IgD-negative memory B cell (primary cell): ENCODE data around the gene SLC30A2. TPM values are rescaled to one million over a fixed set of nuclear protein-coding genes. Genes with fewer than 3 reads are reported as not detected.

Experiments
- H3K27ac Mint-ChIP-seq, 3 donors: one replicate each; pipeline ENCODE4 v1.8.0; 2020 to 2022; ENCODE audit warnings: mild to moderate bottlenecking in 3 of 3, mixed read lengths in 3 of 3, moderate library complexity in 1 of 3
- H3K27me3 Mint-ChIP-seq: one replicate; pipeline ENCODE4 v1.8.0; 2021; ENCODE audit warnings: mixed read lengths
- H3K36me3 Mint-ChIP-seq: one replicate; pipeline ENCODE4 v1.8.0; 2020; ENCODE audit warnings: mild to moderate bottlenecking, mixed read lengths
- H3K4me1 Mint-ChIP-seq, 3 donors: one replicate each; pipeline ENCODE4 v1.8.0; 2020 to 2022; ENCODE audit warnings: mixed read lengths in 3 of 3, mild to moderate bottlenecking in 1 of 3
- H3K4me3 Mint-ChIP-seq, 4 donors: one replicate each; pipeline ENCODE4 v1.8.0; 2020 to 2022; ENCODE audit warnings: mild to moderate bottlenecking in 4 of 4, mixed read lengths in 4 of 4, moderate library complexity in 3 of 4
- H3K9me3 Mint-ChIP-seq, 3 donors: one replicate each; pipeline ENCODE4 v1.8.0; 2020 to 2021; ENCODE audit warnings: mixed read lengths in 3 of 3, mild to moderate bottlenecking in 1 of 3
- polyA plus RNA-seq: library from polyadenylated mRNA; unstranded; fragments of 300-500 nt; fragmentation: Illumina TruSeq; gene quantifications from one replicate; pipeline ENCODE4 v1.2.3, GENCODE V29; 2021

SLC30A2 gene
- polyA plus RNA-seq, 1 donor from 2014 or later: not detected

DNA sequence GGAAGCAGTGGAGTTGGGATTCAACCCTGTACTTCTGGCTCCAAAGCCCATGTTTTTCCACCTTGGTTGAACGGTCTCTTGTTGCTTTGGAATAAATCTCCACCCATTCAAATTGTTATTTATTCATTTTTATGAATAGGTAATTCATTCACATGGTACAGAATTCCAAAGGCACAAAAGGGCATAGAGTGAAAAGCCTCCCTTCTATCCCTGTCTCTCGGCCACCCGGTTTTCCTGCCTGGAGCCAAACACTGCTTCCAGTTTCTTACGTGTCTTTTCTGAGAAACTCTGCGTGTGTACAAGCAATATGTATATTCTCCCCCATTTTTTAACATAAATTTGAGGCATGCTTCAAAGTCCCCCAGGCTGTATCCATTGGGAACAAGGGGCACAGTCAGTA is 20.4 kb downstream of the SLC30A2 start:
- peaks cover 0 to 3% (median 0%) of the 10 kb centered on the region in 3 donors for H3K4me1 Mint-ChIP-seq
- peaks cover 2% of the 10 kb centered on the region for H3K36me3 Mint-ChIP-seq
- H3K9me3 Mint-ChIP-seq: no peaks in the 10 kb centered on the region
- no peak overlapping the region for H3K4me3 Mint-ChIP-seq
- H3K27ac Mint-ChIP-seq: no peak overlapping the region
- H3K27me3 Mint-ChIP-seq: peaks cover 5% of the 10 kb centered on the region

DNA sequence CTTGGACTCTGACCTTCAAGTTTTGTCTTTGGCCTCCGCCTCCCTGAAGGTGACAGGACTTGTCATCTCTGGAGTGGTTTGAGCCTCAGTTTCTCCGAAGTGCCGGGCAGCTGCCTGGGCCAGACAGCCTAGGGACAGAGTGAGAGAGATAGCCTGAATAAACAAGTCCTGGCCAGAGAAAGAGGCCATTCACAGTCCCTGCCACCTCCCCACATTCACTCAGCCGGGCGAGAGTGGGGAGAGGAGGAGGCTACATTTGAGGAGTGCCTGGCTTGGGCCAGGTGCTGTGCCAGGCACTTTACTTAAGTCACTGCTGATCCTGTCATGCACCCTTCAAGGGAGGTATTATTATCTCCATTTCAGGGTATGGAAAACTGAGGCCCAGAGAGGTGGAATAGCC is 20.9 kb downstream of the SLC30A2 start:
- peaks cover 2% of the 10 kb centered on the region for H3K36me3 Mint-ChIP-seq
- H3K9me3 Mint-ChIP-seq: no peaks in the 10 kb centered on the region
- H3K4me3 Mint-ChIP-seq: no peak overlapping the region
- H3K27me3 Mint-ChIP-seq: peaks cover 5% of the 10 kb centered on the region
- H3K4me1 Mint-ChIP-seq: peaks cover 0 to 3% (median 0%) of the 10 kb centered on the region in 3 donors
- no peak overlapping the region for H3K27ac Mint-ChIP-seq

DNA sequence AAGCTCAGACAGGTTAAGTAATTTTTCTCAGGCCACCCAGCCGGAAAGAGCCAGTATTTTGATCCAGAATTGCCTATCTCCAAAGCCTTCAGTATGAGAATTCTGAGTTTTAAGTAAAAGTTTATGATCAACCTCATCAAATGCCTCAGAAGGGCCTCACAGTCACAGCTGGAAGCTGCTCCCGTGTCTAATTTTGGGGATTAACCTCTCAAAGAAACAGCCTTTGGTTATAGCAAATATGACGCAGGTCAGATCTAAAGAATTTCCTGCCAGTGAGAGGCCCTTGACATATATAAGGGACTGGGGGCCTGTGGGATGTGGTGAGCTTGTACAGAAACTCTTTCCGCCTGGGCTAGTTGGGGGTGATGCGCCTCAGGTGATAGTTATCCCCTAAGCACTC is 22.1 kb downstream of the SLC30A2 start:
- Mint-ChIP-seq H3K4me3 (no peak overlapping the region), H3K9me3 (no peaks in the 10 kb centered on the region), H3K4me1 (peaks cover 0 to 3% (median 0%) of the 10 kb centered on the region in 3 donors), H3K36me3 (peaks cover 2% of the 10 kb centered on the region), H3K27me3 (peaks cover 4% of the 10 kb centered on the region), H3K27ac (no peak overlapping the region)

DNA sequence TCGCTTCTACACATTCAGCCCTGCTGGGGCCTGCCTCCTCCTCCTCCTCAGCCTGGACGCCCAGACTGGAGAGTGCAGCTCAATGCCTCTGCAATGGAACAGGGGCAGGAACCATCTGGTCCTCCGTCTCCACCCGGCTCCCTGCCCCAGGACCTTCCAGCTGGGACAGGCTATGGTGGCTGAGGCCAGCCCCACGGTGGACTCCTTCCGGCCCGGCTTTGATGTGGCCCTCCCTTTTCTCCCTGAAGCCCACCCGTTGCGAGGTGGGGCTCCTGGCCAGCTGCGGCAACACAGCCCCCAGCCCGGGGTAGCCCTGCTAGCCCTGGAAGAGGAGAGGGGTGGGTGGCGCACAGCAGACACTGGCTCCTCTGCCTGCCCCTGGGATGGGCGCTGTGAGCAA is 22.9 kb downstream of the SLC30A2 start:
- H3K4me1 Mint-ChIP-seq: peaks cover 0 to 3% (median 0%) of the 10 kb centered on the region in 3 donors
- peaks cover 5% of the 10 kb centered on the region for H3K27me3 Mint-ChIP-seq
- H3K9me3 Mint-ChIP-seq: no peaks in the 10 kb centered on the region
- H3K36me3 Mint-ChIP-seq: peaks cover 2% of the 10 kb centered on the region
- no peak overlapping the region for H3K4me3 Mint-ChIP-seq
- H3K27ac Mint-ChIP-seq: no peak overlapping the region

DNA sequence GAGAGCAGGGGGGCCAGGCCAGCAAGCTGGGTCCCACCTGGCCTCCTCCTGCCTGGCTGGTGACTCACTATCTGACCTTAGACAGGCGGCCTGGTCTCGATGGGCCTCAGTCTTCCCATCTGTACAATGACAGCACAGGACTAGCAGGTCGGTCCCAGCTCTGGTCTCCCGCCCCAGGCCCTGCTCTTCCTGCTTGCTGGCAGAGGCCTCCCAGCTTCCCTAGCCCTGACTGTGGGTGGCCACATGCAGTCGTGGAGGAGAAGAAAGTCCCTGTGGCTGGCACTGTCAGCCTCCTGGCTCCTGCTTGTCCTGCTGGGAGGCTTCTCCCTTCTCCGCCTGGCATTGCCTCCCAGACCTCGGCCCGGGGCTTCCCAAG is 23.5 kb downstream of the SLC30A2 start:
- peaks cover 2% of the 10 kb centered on the region for H3K36me3 Mint-ChIP-seq
- no peak overlapping the region for H3K4me3 Mint-ChIP-seq
- H3K9me3 Mint-ChIP-seq: no peaks in the 10 kb centered on the region
- H3K4me1 Mint-ChIP-seq: peaks cover 0 to 3% (median 0%) of the 10 kb centered on the region in 3 donors
- H3K27ac Mint-ChIP-seq: no peak overlapping the region
- peaks cover 5% of the 10 kb centered on the region for H3K27me3 Mint-ChIP-seq

DNA sequence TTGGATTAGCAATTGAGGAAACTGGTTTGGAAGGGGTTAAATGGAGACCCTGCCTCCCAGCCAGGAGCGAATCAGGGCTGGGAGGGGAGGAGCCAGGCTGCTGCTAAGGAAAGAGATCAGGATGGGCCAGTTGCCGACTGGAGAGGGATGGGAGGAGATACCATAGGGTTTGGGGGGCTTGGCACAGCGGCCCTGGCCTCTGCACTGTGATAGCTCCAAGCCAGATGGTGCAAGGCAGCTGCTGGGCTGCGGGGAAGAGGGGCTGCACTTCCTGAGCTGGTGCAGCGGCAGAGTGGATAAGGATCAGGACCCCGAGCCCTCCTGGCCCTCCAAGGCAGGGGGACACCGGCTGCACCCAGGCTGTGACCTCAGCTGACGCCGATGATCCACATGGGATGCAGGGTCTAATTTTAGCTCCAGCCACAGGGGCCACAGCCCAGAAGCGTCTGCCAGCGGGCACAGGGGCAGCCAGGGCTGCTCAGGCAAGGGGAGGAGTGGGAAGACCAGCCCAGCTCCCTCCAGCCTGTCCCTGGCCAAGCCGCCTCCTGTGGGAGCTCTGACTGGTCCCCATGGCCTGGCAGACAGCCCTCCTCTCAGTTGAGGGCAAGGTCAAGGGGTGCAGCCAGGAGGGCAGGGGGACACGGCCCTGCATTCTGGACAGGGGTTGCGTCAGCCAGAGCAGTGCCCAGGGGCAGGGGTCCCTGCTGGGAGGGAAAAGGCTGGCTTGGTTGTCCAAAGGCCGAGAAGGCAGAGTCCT is 24.1 kb downstream of the SLC30A2 start, which contains the start of gene EXTL1:
Gene EXTL1 (plus strand): TSS at position 129 of the 757 bp plus-strand sequence. CDS start 872 bp downstream, outside the sequence.
- H3K4me3 Mint-ChIP-seq: no peak within 1 kb of the TSS
- H3K27ac Mint-ChIP-seq: no peak within 1 kb of the TSS
- H3K27me3 Mint-ChIP-seq: peaks cover 5% of the 10 kb centered on the region
- H3K36me3 Mint-ChIP-seq: peaks cover 2% of the 10 kb centered on the region
- no peaks in the 10 kb centered on the region for H3K9me3 Mint-ChIP-seq
- H3K4me1 Mint-ChIP-seq: peaks cover 0 to 3% (median 0%) of the 10 kb centered on the region in 3 donors

DNA sequence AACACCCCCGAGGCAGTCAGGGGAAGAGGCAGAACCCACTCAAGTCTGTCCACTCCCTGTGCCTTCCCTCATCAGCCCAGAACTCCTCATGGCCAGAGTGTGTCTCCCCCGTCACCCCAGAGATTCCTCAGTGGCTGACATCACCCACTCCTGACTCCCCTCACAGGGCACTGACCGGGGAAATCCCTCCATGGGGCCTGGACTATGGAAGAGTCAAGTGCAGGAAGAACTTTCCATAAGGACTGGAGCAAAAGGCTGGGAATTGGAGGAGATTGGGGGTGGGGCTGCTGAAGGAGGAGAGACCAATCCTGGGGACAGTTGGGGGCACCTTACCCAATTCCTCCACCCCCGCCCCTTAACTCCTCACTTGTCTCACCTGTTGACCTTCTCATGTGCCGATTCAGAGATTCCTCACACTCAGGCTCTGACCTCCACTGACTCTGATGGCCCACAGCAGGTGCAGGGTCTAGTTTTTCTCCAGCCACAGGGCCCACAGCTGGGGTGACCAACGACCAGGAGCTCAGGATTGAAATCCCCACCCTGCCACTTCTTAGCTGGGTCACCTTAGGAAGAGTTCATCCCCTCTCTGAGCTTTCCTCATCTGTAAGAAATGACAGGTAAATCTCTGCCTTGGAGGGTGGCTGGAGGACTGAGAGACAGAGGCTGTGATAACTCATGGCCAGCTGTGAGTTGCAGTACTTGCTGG is 24.8 kb downstream of the SLC30A2 start:
- no peak overlapping the region for H3K27ac Mint-ChIP-seq
- no peak overlapping the region for H3K4me3 Mint-ChIP-seq
- peaks cover 5% of the 10 kb centered on the region for H3K27me3 Mint-ChIP-seq
- peaks cover 2% of the 10 kb centered on the region for H3K36me3 Mint-ChIP-seq
- H3K4me1 Mint-ChIP-seq: peaks cover 0 to 3% (median 0%) of the 10 kb centered on the region in 3 donors
- H3K9me3 Mint-ChIP-seq: no peaks in the 10 kb centered on the region

DNA sequence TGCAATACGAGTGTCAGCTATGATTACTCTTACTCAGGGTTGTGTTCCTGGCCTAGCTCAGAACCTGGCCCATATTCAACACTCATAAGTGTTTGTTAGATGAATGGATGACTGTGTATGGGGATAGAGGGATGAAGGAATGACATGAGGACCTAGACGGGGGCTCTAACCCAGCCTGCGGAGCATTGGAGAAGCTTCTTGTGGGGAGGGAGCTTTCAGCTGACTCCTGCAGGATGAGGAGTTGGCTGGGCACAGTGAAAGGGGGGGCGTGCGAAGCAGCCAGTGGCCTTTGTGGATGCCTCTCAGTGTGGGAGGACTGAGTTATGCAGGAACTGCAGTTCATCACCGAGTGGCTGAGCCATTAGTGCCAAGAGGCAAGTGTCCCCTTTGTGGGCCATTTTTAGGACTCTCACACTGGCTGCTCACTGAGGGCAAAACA is 25.6 kb downstream of the SLC30A2 start:
- peak overlapping the region in 1 of 3 donors; percentile 71 for H3K27ac Mint-ChIP-seq
- no peak overlapping the region for H3K4me3 Mint-ChIP-seq
- H3K36me3 Mint-ChIP-seq: peaks cover 2% of the 10 kb centered on the region
- peaks cover 5% of the 10 kb centered on the region for H3K27me3 Mint-ChIP-seq
- H3K9me3 Mint-ChIP-seq: no peaks in the 10 kb centered on the region
- peaks cover 0 to 3% (median 0%) of the 10 kb centered on the region in 3 donors for H3K4me1 Mint-ChIP-seq

DNA sequence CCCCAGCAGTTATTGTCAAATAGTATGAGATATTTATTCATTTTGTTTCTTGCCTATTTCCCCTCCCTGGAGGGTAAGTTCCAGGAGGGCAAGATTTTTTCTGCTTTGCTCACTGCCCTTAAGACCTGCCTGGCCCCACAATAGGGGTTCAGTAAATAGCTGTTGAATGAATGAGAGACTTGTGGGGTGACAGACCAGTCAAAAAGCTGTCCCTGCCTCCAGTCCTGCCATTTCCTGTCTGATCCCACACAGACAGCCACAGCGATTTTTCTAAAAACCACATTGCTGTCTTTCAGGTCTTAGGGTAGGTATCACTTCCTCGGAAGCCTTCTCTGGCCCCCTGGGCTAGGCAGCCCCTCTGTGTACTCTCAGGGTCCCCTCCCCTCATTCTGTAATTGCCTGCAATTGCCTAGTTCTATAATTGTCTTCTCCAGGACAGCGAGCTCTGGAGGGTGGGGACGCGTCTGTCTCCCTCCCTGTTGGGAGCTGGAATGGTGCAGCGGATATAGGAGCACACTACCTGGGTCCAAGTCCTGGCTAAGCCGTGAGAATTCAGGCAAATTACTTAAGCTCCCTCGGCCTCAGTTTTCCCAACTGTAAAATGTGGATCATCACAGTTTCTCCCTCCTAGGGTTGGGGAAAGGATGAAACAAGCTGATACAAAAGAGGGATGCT is 26.1 kb downstream of the SLC30A2 start:
- Mint-ChIP-seq H3K27ac (peak overlapping the region in 1 of 3 donors; percentile 71), H3K4me3 (no peak overlapping the region), H3K27me3 (peaks cover 5% of the 10 kb centered on the region), H3K4me1 (peaks cover 0 to 3% (median 0%) of the 10 kb centered on the region in 3 donors), H3K9me3 (no peaks in the 10 kb centered on the region), H3K36me3 (peaks cover 2% of the 10 kb centered on the region)

DNA sequence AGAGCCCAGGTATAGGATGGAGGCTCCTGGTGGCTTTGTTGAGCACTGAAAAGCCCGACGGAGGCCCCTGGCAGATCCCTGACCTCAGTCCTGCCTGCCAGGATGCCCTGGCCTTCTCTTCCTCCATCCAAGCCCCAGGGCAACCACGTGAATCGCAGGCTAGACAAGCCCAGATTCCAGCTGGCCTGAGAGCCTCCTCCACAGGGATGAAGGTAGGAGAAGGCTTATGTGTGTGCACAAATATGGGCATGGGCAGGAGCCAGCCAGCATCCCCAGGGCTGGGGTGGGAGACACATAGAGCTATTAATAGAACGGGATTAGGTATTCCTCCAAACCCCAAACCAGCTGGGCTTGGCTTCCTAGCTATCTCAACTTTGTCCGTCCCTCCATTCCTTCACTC is 28.3 kb downstream of the SLC30A2 start:
- Mint-ChIP-seq H3K27ac (no peak overlapping the region), H3K4me3 (no peak overlapping the region), H3K4me1 (peaks cover 0 to 3% (median 0%) of the 10 kb centered on the region in 3 donors), H3K27me3 (peaks cover 5% of the 10 kb centered on the region), H3K36me3 (peaks cover 2% of the 10 kb centered on the region), H3K9me3 (no peaks in the 10 kb centered on the region)

DNA sequence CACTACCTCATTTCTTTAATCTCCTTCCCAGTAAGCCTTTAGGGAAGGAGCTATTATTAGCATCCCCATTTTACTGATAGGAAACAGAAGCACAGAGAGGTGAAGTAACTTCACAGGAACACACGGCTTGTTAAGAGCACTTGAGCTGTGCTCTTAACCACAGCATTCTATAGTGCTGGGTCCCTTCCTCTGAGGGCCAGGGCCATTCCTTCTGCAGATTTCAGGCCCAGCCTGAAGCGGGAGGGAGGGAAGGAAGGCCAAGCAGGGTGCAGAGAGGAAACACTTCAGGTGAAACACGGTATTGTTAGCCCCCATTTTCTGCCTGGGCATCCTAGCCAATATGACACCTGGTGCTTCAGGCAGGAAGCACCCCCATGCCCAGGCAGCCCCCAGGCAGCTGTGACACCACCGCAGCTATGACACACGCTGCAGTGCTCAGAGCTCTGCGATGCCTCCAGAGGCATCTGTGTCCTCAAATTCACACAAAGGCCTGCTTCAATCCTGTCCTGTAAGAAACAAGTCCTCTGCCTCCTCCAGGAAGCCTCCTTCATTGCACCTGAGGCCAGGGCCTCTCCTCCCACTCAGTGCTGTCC is 28.9 kb downstream of the SLC30A2 start:
- Mint-ChIP-seq H3K4me3 (no peak overlapping the region), H3K27ac (no peak overlapping the region), H3K9me3 (no peaks in the 10 kb centered on the region), H3K27me3 (peaks cover 5% of the 10 kb centered on the region), H3K4me1 (peaks cover 0 to 3% (median 0%) of the 10 kb centered on the region in 3 donors), H3K36me3 (peaks cover 2% of the 10 kb centered on the region)

DNA sequence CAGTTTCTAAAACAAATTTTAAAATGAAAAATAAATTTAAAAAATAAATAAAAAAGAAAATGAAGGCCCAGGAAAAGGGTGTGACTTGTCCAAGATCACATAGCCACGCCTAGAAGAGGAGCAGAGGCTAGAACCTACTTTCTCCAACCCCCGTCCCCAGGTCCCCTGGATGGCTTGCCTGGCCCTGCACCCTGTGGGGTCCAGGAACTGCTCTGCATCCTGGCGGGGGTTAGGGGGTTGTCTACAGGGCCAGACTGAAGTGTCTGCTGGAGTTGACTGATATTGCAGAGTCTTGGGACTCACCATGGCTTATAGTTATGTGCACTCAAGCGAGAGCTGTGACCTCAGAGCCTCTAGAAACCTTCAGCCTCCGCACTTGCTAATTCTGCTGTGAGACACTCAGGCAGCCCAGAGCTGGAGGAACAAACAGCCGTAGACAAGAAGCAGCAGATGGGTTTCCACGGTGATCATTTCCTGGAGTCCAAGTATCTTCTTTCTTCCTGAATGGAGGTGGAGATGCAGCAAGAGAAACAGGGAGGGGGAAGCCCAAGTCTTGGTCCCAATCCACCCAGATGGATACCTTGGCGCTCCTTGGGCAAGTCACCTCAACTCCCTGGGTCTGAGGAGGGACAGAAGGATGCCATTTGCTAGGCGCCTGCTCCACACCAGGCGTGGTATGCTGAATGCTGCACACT is 29.5 kb downstream of the SLC30A2 start:
- no peak overlapping the region for H3K27ac Mint-ChIP-seq
- H3K9me3 Mint-ChIP-seq: no peaks in the 10 kb centered on the region
- H3K4me1 Mint-ChIP-seq: no peaks in the 10 kb centered on the region
- peaks cover 2% of the 10 kb centered on the region for H3K27me3 Mint-ChIP-seq
- no peaks in the 10 kb centered on the region for H3K36me3 Mint-ChIP-seq
- no peak overlapping the region for H3K4me3 Mint-ChIP-seq

DNA sequence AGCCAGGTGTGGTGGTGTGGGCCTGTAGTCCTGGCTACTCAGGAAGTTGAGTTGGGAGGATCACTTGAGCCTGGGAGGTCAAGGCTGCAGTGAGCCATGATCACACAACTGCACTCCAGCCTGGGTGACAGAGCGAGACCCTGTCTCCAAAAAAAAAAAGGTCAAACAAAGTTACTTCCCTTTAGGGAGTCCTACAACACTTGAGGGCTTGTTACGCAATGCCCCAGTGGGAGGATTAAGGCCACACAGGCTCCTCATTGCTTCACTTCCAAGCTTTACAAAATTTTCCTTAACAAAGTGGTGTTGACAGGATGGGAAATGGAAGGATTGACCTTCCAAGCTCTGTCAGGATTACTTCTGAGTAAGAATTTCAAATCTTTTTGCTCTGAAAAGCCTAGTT is 30.6 kb downstream of the SLC30A2 start:
- H3K27ac Mint-ChIP-seq: no peak overlapping the region
- no peaks in the 10 kb centered on the region for H3K9me3 Mint-ChIP-seq
- H3K4me1 Mint-ChIP-seq: no peaks in the 10 kb centered on the region
- H3K36me3 Mint-ChIP-seq: no peaks in the 10 kb centered on the region
- no peak overlapping the region for H3K4me3 Mint-ChIP-seq
- H3K27me3 Mint-ChIP-seq: peaks cover 1% of the 10 kb centered on the region

DNA sequence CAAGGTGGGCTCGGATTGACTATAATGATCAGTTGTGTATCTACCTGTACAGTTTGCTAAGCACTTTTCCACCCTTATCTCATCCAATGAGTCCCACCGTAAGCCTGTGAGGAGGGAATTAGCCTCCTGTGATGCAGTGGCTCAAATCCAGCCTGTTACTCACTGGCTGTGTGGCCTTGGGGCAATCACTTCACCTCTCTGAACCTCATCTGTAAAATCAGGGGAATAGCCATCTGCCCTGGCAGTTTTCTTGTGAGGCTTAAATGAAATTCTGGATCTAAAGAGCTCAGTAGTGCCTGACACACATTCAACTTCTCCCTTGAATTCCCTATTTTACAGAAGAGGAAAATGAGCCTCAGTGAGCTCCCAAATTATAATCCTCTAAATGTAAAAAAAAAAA is 31.7 kb downstream of the SLC30A2 start:
- H3K4me1 Mint-ChIP-seq: no peaks in the 10 kb centered on the region
- H3K9me3 Mint-ChIP-seq: no peaks in the 10 kb centered on the region
- H3K36me3 Mint-ChIP-seq: no peaks in the 10 kb centered on the region
- H3K27ac Mint-ChIP-seq: no peak overlapping the region
- H3K4me3 Mint-ChIP-seq: no peak overlapping the region
- H3K27me3 Mint-ChIP-seq: peaks cover 1% of the 10 kb centered on the region
